Measurements from ENCODE around the gene ST3GAL4. TPM values are rescaled to one million over a fixed set of nuclear protein-coding genes. Genes with fewer than 3 reads are reported as not detected.

The ST3GAL4 gene
- total and polyA plus RNA-seq, 2 of the 8 experiments (the other 6 are each of a cell fraction or from before 2014, with no cell fraction given), result 15.6 to 20.0 TPM

DNA sequence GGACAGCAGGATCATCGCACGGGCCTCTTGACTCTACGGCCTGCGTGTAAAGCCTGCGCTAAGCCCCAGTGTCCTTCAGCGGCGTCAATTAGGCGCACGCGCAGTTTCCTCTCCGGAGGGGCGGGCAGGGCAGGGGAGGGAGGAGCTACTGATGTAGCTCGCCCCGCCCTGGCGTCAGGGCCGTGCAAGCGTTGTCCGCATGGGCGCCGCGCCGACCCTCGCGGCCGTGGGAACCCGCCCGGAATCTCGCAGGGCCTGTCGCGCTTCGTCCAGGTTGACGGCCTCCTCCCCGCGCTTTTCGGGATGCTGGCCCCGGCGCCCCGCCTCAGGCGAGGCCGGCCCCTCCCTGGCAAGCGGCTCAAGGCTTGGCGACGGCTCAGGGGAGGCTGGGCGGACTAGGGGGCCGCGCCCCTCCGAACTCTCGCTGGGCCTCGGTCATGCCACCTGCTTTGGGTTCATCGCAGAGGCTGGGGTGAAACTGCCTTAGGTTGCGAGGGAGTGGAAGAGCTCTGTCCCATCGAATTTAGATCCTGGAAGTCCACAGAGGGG, 61.1 kb downstream of the ST3GAL4 start:
- no peak overlapping the region for H3K27ac ChIP-seq (ENCODE audit: low read depth, low read length)
- peak; percentile 72 for TF ChIP-seq KDM4A (IDR thresholded peaks at IDR 0.05; ENCODE audit: low read depth, low read length, severe bottlenecking)
- TF ChIP-seq, protein P1, sequence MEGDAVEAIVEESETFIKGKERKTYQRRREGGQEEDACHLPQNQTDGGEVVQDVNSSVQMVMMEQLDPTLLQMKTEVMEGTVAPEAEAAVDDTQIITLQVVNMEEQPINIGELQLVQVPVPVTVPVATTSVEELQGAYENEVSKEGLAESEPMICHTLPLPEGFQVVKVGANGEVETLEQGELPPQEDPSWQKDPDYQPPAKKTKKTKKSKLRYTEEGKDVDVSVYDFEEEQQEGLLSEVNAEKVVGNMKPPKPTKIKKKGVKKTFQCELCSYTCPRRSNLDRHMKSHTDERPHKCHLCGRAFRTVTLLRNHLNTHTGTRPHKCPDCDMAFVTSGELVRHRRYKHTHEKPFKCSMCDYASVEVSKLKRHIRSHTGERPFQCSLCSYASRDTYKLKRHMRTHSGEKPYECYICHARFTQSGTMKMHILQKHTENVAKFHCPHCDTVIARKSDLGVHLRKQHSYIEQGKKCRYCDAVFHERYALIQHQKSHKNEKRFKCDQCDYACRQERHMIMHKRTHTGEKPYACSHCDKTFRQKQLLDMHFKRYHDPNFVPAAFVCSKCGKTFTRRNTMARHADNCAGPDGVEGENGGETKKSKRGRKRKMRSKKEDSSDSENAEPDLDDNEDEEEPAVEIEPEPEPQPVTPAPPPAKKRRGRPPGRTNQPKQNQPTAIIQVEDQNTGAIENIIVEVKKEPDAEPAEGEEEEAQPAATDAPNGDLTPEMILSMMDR (IDR thresholded peaks at IDR 0.05; ENCODE audit: control extremely low read depth in 1 of 3, insufficient read depth in 1 of 3, low read depth in 1 of 3, low read length in 3 of 3), result no peak
- TF ChIP-seq FOSL1 (IDR thresholded peaks at IDR 0.05; ENCODE audit: insufficient read depth, low read depth, low read length), result no peak
- peak in 1 of 2 experiments; percentile 43; a peak in 1 of 3 replicates for TF ChIP-seq POLR2A (IDR thresholded peaks at IDR 0.05; ENCODE audit: control extremely low read depth in 1 of 2, low read depth in 2 of 2, low read length in 2 of 2)
- no peak for TF ChIP-seq POU5F1 (IDR thresholded peaks at IDR 0.05; ENCODE audit: low read depth, low read length)
- TF ChIP-seq RNF2 (IDR thresholded peaks at IDR 0.05; ENCODE audit: borderline replicate concordance, low read depth, low read length, missing control alignments, poor library complexity, severe bottlenecking), result no peak
- TF ChIP-seq, protein P2, sequence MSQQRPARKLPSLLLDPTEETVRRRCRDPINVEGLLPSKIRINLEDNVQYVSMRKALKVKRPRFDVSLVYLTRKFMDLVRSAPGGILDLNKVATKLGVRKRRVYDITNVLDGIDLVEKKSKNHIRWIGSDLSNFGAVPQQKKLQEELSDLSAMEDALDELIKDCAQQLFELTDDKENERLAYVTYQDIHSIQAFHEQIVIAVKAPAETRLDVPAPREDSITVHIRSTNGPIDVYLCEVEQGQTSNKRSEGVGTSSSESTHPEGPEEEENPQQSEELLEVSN (IDR thresholded peaks at IDR 0.05), result peak; percentile 89
- no peak for TF ChIP-seq RXRA (IDR thresholded peaks at IDR 0.05; ENCODE audit: insufficient read depth, low read depth, low read length)
- TF ChIP-seq YY1 (IDR thresholded peaks at IDR 0.05; ENCODE audit: low read depth, low read length), result no peak

More for the DNA sequence above, 61.1 kb downstream of the ST3GAL4 start:
- 18% methylated on average over 14 of the region's 52 CpGs; no CpG with 5 or more reads in 1 of the 2 experiments for WGBS, 2 experiments (ENCODE audit: extremely low coverage in 1 of 2, insufficient coverage in 1 of 2, insufficient read length in 1 of 2, insufficient replicate concordance in 2 of 2, low coverage in 1 of 2, low lambda C conversion rate in 2 of 2, missing lambda C conversion rate in 1 of 2)
- Histone ChIP-seq H3K23ac (ENCODE audit: insufficient read length) (no peak overlapping the region), H3K4ac (replicated peaks; ENCODE audit: insufficient read length, low read depth, low read length) (no peak overlapping the region), H2AK5ac (ENCODE audit: low read depth, low read length) (no peak overlapping the region), H2BK12ac (ENCODE audit: low read depth, low read length) (no peak overlapping the region), H4K91ac (replicated peaks; ENCODE audit: insufficient read length, low read length) (no peak overlapping the region), H3K9me3 (ENCODE audit: insufficient read depth in 2 of 2, low read depth in 1 of 2, low read length in 1 of 2) (no peaks in the 10 kb centered on the region), H3K18ac (ENCODE audit: extremely low read depth, low read length) (no peak overlapping the region), H3K23me2 (ENCODE audit: low read depth, low read length) (no peaks in the 10 kb centered on the region; the same call in 1 of the 2 replicates), H4K5ac (ENCODE audit: insufficient read length, low read depth, low read length) (no peak overlapping the region), H2BK120ac (replicated peaks; ENCODE audit: low read depth, low read length) (no peak overlapping the region), H2AFZ (ENCODE audit: low read length) (0 out of 2 replicates have a peak overlapping the region, but pooled peaks have one; percentile 36), H3K79me1 (ENCODE audit: low read depth, low read length) (no peaks in the 10 kb centered on the region), H4K20me1 (replicated peaks in 1 of 2; ENCODE audit: control insufficient read depth in 1 of 2, insufficient read depth in 2 of 2, low read length in 2 of 2) (no peaks in the 10 kb centered on the region), H2BK5ac (ENCODE audit: low read depth, low read length) (no peak overlapping the region), H3K4me3 (ENCODE audit: extremely low read depth in 1 of 4, insufficient read depth in 2 of 4, low read depth in 3 of 4, low read length in 4 of 4) (peak overlapping the region; percentile 32 to 57 (median 40)), H2BK15ac (ENCODE audit: low read length) (no peak overlapping the region), H3K9ac (replicated peaks in 1 of 4; ENCODE audit: extremely low read depth in 1 of 4, low read depth in 3 of 4, low read length in 3 of 4) (no peak overlapping the region; a peak in 1 of 7 replicates), H3K56ac (replicated peaks; ENCODE audit: insufficient read length, low read depth, low read length) (no peak overlapping the region), H4K8ac (ENCODE audit: extremely low read depth, insufficient read depth, low read length) (no peak overlapping the region), H3K27me3 (replicated peaks in 1 of 4; ENCODE audit: control insufficient read depth in 3 of 4, extremely low read depth in 1 of 4, insufficient read depth in 3 of 4, low read length in 3 of 4) (peaks cover 0 to 5% (median 0%) of the 10 kb centered on the region in 4 experiments; a peak in 3 of 7 replicates), H3K36me3 (ENCODE audit: control insufficient read depth in 2 of 4, insufficient read depth in 4 of 4, low read length in 3 of 4) (0 out of 8 replicates have a peak, but pooled peaks cover 0 to 3% (median 0%) of the 10 kb centered on the region in 4 experiments), H3K4me2 (ENCODE audit: insufficient read depth in 1 of 2, low read depth in 2 of 2, low read length in 2 of 2) (peak overlapping the region; percentile 42 to 72), H2BK20ac (ENCODE audit: low read length) (no peak overlapping the region), H3K79me2 (ENCODE audit: control insufficient read depth in 1 of 2, insufficient read depth in 2 of 2, low read length in 2 of 2) (no peaks in the 10 kb centered on the region), H3K4me1 (replicated peaks in 1 of 4; ENCODE audit: control insufficient read depth in 3 of 4, insufficient read depth in 4 of 4, low read length in 3 of 4) (no peaks in the 10 kb centered on the region; a peak in 1 of 7 replicates), H3K14ac (ENCODE audit: insufficient read length) (no peak overlapping the region)
- POLR2A ChIA-PET (ENCODE audit: partially characterized antibody), result interaction anchor here (0.9 to 3.2 kb wide), 5 partner anchors 15 to 141 kb away, joined by 3 to 7 read pairs (median 5); partner anchors contain the start of gene DCPS
- CTCF ChIA-PET (ENCODE audit: partially characterized antibody), result interaction anchor here (1.3 to 2.4 kb wide), 5 partner anchors 13 to 106 kb away, joined by 3 to 11 read pairs (median 6); no protein-coding TSS in a partner anchor
- no peak for FAIRE-seq
- peak in 1 of 2 experiments; percentile 63 for DNase-seq (ENCODE audit: low read depth in 1 of 2, low spot score in 2 of 2)
